Activated naive CD8-positive, alpha-beta T cell treated with anti-CD3 and anti-CD28 coated beads for 36 hours (primary cell): ENCODE results near the gene SIRPB1. TPM values are rescaled to one million over a fixed set of nuclear protein-coding genes. Genes with fewer than 3 reads are reported as not detected.

Experiments used
- DNase-seq: peaks from one replicate; pipeline ENCODE4 v3.0.0; 2021
- H3K27ac Mint-ChIP-seq: one replicate; pipeline ENCODE4 v1.8.0; 2022; ENCODE audit warnings: mild to moderate bottlenecking, moderate library complexity, mixed read lengths
- H3K27me3 Mint-ChIP-seq: one replicate; pipeline ENCODE4 v1.8.0; 2022; ENCODE audit warnings: mild to moderate bottlenecking, mixed read lengths
- H3K36me3 Mint-ChIP-seq: one replicate; pipeline ENCODE4 v1.8.0; 2021; ENCODE audit warnings: mild to moderate bottlenecking, mixed read lengths
- H3K4me1 Mint-ChIP-seq: one replicate; pipeline ENCODE4 v1.8.0; 2021; ENCODE audit warnings: mixed read lengths
- H3K4me3 Mint-ChIP-seq: one replicate; pipeline ENCODE4 v1.8.0; 2022; ENCODE audit warnings: mild to moderate bottlenecking, moderate library complexity, mixed read lengths
- H3K9me3 Mint-ChIP-seq: one replicate; pipeline ENCODE4 v1.8.0; 2022; ENCODE audit warnings: mixed read lengths
- total RNA-seq, 2 experiments: library from RNA; stranded (reverse); gene quantifications; one replicate each; pipeline ENCODE4 v1.2.3, GENCODE V29; 2021

Gene SIRPB1
- total RNA-seq, result 1 to 10 TPM; 4.3 to 4.5 TPM

DNA sequence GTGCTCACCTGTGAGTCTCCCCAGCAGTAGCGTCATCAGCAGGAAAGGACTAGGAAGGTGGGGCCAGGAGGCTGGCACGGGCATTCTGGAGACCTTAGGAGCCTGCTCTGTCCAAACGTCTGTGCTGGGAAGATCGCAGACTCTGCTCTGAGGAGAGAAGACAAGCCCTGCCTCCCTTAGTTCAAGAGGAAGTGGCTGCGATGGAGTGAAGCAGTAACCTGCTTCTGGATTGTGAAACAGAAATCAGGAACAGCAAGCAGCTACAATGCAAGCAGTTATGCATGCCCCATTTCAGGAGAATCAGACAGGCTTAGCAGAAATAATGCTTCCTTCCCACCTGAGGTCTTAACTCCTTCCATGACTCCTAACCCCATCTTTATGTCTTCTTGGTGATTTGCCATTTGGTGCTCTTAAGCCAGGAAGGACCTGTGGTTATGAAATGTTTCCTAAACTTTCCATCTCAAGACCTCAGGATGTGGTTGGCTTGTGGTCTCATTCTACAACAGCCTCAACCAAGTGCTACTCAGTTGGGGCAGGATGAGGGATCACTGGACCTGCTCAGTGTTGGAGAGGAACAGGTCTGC, at the start of gene SIRPB1:
Gene SIRPB1 (minus strand): TSS at position 149 of the 584 bp plus-strand sequence. CDS start 65 bp downstream, at position 84.
- H3K4me3 Mint-ChIP-seq, result peak within 1 kb of the TSS; percentile 38
- peak within 1 kb of the TSS; percentile 81 for H3K27ac Mint-ChIP-seq
- peaks cover 67% of the 10 kb centered on the region for H3K4me1 Mint-ChIP-seq
- DNase-seq, result no peak
- no peaks in the 10 kb centered on the region for H3K27me3 Mint-ChIP-seq
- H3K36me3 Mint-ChIP-seq, result peaks cover 58% of the 10 kb centered on the region
- H3K9me3 Mint-ChIP-seq, result peaks cover 10% of the 10 kb centered on the region

GRCh38 chr20:1669304-1669703, 49.5 kb upstream of the SIRPB1 start:
- Mint-ChIP-seq H3K9me3 (peaks cover 44% of the 10 kb centered on the region), H3K36me3 (peaks cover 78% of the 10 kb centered on the region), H3K4me1 (peaks cover 92% of the 10 kb centered on the region), H3K27me3 (no peaks in the 10 kb centered on the region), H3K4me3 (no peak overlapping the region), H3K27ac (peak overlapping the region; percentile 87)
- DNase-seq, result no peak

DNA sequence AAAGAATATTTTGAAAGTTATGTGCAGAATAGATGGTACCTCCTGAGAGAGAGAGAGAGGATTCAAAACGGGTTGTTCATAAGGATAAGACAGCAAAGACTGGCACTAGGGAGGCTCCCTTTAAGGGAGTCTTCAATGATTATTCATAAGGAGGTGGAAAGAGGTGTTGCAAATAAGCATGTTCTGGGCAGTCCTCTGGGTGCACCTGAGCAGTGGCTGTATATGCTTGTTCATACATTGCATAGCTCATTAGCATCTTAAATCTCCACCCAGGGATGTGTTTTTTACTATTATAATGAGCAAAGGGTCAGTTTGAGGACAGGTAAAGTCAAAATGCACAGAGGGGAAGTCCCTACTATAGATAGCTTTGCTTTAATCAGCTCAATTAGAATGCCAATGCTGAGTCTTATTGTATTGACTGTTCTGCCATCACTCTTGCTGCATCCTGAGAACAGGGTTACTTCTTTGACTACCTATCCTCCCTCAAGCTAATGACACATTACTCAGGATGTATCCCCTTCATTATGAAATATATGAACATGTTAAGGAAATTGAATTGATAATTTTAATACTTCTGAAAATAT, 47.8 kb upstream of the SIRPB1 start:
- DNase-seq, result no peak
- H3K36me3 Mint-ChIP-seq, result peaks cover 81% of the 10 kb centered on the region

GRCh38 chr20:1666802-1667201, 47.0 kb upstream of the SIRPB1 start:
- peaks cover 75% of the 10 kb centered on the region for H3K36me3 Mint-ChIP-seq
- peaks cover 90% of the 10 kb centered on the region for H3K4me1 Mint-ChIP-seq
- DNase-seq, result no peak
- no peak overlapping the region for H3K4me3 Mint-ChIP-seq
- peaks cover 43% of the 10 kb centered on the region for H3K9me3 Mint-ChIP-seq
- peak overlapping the region; percentile 70 for H3K27ac Mint-ChIP-seq
- no peaks in the 10 kb centered on the region for H3K27me3 Mint-ChIP-seq

More for the DNA sequence above, 47.8 kb upstream of the SIRPB1 start:
- Mint-ChIP-seq H3K27ac (peak overlapping the region; percentile 70), H3K27me3 (no peaks in the 10 kb centered on the region), H3K4me1 (peaks cover 90% of the 10 kb centered on the region), H3K4me3 (no peak overlapping the region), H3K9me3 (peaks cover 50% of the 10 kb centered on the region)

GRCh38 chr20:1665345-1665744, 45.5 kb upstream of the SIRPB1 start:
- DNase-seq, result no peak
- Mint-ChIP-seq H3K27me3 (no peaks in the 10 kb centered on the region), H3K4me1 (peaks cover 90% of the 10 kb centered on the region), H3K36me3 (peaks cover 72% of the 10 kb centered on the region), H3K9me3 (peaks cover 30% of the 10 kb centered on the region), H3K4me3 (peak overlapping the region; percentile 74), H3K27ac (peak overlapping the region; percentile 93)

GRCh38 chr20:1664911-1665310, 45.1 kb upstream of the SIRPB1 start:
- Mint-ChIP-seq H3K27ac (peak overlapping the region; percentile 93), H3K4me3 (peak overlapping the region; percentile 74), H3K27me3 (no peaks in the 10 kb centered on the region), H3K9me3 (peaks cover 28% of the 10 kb centered on the region), H3K4me1 (peaks cover 90% of the 10 kb centered on the region), H3K36me3 (peaks cover 69% of the 10 kb centered on the region)
- DNase-seq, result peak; percentile 74

GRCh38 chr20:1663917-1664316, 44.1 kb upstream of the SIRPB1 start:
- H3K27me3 Mint-ChIP-seq, result no peaks in the 10 kb centered on the region
- H3K36me3 Mint-ChIP-seq, result peaks cover 67% of the 10 kb centered on the region
- peaks cover 90% of the 10 kb centered on the region for H3K4me1 Mint-ChIP-seq
- H3K27ac Mint-ChIP-seq, result peak overlapping the region; percentile 93
- peaks cover 22% of the 10 kb centered on the region for H3K9me3 Mint-ChIP-seq
- no peak for DNase-seq
- H3K4me3 Mint-ChIP-seq, result peak overlapping the region; percentile 42

GRCh38 chr20:1661542-1662299, 41.9 kb upstream of the SIRPB1 start:
- H3K4me3 Mint-ChIP-seq, result peak overlapping the region; percentile 18
- H3K4me1 Mint-ChIP-seq, result peaks cover 91% of the 10 kb centered on the region
- peak overlapping the region; percentile 97 for H3K27ac Mint-ChIP-seq
- H3K36me3 Mint-ChIP-seq, result peaks cover 59% of the 10 kb centered on the region
- H3K9me3 Mint-ChIP-seq, result peaks cover 11% of the 10 kb centered on the region
- no peak for DNase-seq
- H3K27me3 Mint-ChIP-seq, result no peaks in the 10 kb centered on the region

DNA sequence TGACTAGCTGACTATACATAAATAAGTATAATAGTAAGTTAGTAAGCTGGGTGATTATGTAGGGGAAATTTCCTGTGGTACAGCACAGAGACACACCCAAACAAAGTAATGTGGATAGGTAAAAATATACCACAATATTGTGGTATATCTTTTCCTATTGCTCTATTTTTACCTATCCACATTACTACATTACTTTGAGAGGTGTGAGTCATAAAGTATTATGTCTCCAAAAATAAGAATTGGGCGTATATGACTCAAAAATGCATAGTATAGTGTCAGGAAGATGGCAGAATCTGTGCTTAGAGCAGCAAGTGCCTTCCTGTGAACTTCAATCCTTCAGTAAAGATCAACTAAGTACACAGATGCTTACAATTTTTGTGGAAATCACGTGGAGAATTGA, 40.4 kb upstream of the SIRPB1 start:
- H3K27me3 Mint-ChIP-seq, result no peaks in the 10 kb centered on the region
- peak overlapping the region; percentile 97 for H3K27ac Mint-ChIP-seq
- peaks cover 63% of the 10 kb centered on the region for H3K36me3 Mint-ChIP-seq
- H3K9me3 Mint-ChIP-seq, result peaks cover 11% of the 10 kb centered on the region
- peak overlapping the region; percentile 32 for H3K4me3 Mint-ChIP-seq
- H3K4me1 Mint-ChIP-seq, result peaks cover 89% of the 10 kb centered on the region
- DNase-seq, result no peak

DNA sequence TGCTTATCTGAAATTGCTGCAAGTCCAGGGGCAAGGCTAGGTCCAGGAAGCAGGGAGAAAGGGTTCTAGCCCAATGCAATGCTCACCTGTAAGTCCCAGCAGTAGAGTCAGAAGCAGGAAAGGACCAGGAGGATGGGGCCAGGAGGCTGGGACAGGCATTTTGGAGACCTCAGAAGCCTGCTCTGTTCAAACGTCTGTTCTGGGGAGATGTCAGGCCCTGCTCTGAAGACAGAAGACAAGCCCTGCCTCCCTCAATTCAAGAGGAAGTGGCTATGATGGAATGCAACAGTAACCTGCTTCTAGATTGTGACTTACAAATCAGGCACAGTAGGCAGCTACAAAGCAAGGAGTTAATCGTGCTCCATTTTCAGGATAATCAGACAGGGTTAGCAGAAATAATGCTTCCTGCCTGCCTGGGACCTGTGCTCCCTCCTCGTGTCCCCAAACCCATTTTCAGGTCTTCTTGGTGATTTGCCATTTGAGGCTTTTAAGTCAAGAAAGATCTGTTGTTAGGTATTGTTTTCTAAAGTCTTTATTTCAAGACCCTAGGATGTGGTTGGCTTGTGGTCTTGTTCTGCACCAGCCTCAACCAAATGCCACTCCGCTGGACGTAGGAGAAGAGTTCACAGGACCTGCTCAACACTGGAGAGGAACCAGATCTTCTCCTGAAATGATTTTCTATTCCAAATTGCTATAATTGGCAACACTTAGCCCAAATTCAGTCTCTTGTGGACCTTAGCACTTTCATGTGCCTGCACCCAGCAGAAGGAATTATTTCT, 37.9 kb upstream of the SIRPB1 start, which contains the start of gene SIRPG:
Gene SIRPG (minus strand): TSS at position 224 of the 779 bp plus-strand sequence. CDS start 65 bp downstream, at position 159.
- Mint-ChIP-seq H3K36me3 (peaks cover 67% of the 10 kb centered on the region), H3K9me3 (peaks cover 24% of the 10 kb centered on the region), H3K4me3 (peak within 1 kb of the TSS; percentile 83), H3K27ac (peak within 1 kb of the TSS; percentile 97), H3K27me3 (no peaks in the 10 kb centered on the region), H3K4me1 (peaks cover 90% of the 10 kb centered on the region)
- DNase-seq, result no peak

DNA sequence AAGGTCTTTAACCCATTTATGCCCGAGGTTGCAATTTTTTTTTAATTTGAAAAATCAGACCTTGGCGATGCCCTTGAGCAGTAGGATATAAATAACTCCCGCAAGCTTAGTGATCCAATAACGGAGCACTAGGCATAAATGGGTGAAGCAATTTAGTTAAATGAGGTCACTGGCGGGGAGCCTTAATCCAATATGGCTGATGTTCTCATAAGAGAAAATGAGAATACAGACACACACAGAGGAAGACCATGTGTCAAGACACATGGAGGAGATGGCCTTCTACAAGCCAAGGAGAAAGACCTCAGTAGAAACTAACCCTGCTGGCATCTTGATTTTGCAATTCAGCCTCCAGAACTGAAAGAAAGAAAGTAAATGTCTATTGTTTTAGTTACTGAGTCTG, 37.0 kb upstream of the SIRPB1 start:
- DNase-seq, result no peak
- Mint-ChIP-seq H3K27ac (peak overlapping the region; percentile 97), H3K27me3 (no peaks in the 10 kb centered on the region), H3K9me3 (peaks cover 25% of the 10 kb centered on the region), H3K4me1 (peaks cover 88% of the 10 kb centered on the region), H3K4me3 (peak overlapping the region; percentile 83), H3K36me3 (peaks cover 69% of the 10 kb centered on the region)

DNA sequence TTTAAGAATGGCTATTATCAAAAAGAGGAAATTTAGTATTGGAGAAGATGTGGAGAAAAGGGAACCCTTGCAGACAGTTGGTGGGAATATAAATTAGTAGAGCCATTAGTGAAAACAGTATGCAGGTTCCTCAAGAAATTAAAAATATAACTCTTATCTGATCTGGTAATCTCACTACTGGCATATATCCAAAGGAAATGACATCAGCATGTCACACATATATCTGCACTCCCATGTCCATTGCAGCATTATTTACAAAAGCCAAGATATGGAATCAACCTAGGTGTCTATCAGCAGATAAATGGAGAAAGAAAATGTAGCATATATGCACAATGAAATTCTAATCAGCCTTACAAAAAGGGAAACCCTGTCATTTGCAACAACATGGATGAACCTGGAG, 35.2 kb upstream of the SIRPB1 start:
- H3K36me3 Mint-ChIP-seq, result peaks cover 71% of the 10 kb centered on the region
- H3K9me3 Mint-ChIP-seq, result peaks cover 26% of the 10 kb centered on the region
- H3K27me3 Mint-ChIP-seq, result no peaks in the 10 kb centered on the region
- H3K4me3 Mint-ChIP-seq, result peak overlapping the region; percentile 72
- H3K27ac Mint-ChIP-seq, result peak overlapping the region; percentile 88
- peaks cover 85% of the 10 kb centered on the region for H3K4me1 Mint-ChIP-seq
- no peak for DNase-seq

DNA sequence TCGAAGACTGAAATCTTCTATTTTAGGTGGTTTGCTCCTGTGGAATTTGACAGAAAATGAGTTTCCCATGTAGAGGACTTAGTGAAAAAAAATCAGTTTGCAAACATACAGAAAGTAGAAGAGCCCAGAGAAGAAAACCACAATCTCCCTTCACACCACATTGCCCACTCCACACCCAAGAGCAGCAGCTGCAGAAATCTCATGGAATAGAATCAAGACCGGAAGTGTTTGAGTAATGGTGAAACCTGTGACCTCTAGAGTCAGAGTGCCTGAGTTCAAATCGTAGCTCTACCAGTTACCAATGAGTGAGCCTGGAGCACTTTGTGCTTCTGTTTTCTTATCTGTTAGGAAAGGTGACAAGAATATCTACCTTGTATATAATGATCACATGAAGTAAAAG, 33.2 kb upstream of the SIRPB1 start:
- peak overlapping the region; percentile 57 for H3K27ac Mint-ChIP-seq
- no peak for DNase-seq

GRCh38 chr20:1652104-1652503, 32.3 kb upstream of the SIRPB1 start:
- no peaks in the 10 kb centered on the region for H3K27me3 Mint-ChIP-seq
- H3K4me1 Mint-ChIP-seq, result peaks cover 78% of the 10 kb centered on the region
- peaks cover 23% of the 10 kb centered on the region for H3K9me3 Mint-ChIP-seq
- peaks cover 77% of the 10 kb centered on the region for H3K36me3 Mint-ChIP-seq
- DNase-seq, result no peak
- H3K4me3 Mint-ChIP-seq, result no peak overlapping the region
- H3K27ac Mint-ChIP-seq, result peak overlapping the region; percentile 54

More for the DNA sequence above, 33.2 kb upstream of the SIRPB1 start:
- Mint-ChIP-seq H3K27me3 (no peaks in the 10 kb centered on the region), H3K4me1 (peaks cover 78% of the 10 kb centered on the region), H3K4me3 (peak overlapping the region; percentile 8), H3K9me3 (peaks cover 23% of the 10 kb centered on the region), H3K36me3 (peaks cover 71% of the 10 kb centered on the region)
